ENCODE measurements around the gene DNMBP.

DNA sequence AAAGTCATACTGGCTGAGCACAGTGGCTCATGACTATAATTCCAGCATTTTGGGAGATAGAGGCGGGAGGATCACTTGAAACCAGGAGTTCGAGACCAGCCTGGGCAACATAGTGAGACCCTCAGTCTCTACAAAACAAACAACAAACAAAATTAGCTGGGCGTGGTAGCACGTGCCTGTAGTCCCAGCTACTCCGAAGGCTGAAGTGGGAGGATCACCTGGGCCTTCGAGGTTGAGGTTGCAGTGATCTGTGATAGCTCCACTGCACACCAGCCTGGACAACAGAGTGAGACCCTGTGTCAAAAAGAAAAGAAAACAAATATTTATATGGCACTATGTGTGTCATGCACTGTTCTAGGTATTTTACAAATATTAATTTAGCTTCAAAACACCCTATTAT, 94.3 kb downstream of the DNMBP start:
- TF ChIP-seq, protein P1, sequence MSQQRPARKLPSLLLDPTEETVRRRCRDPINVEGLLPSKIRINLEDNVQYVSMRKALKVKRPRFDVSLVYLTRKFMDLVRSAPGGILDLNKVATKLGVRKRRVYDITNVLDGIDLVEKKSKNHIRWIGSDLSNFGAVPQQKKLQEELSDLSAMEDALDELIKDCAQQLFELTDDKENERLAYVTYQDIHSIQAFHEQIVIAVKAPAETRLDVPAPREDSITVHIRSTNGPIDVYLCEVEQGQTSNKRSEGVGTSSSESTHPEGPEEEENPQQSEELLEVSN (IDR thresholded peaks at IDR 0.05) = no peak
- TF ChIP-seq JUND (IDR thresholded peaks at IDR 0.05; ENCODE audit: low read length) = no peak
- TF ChIP-seq HDAC6 (IDR thresholded peaks at IDR 0.05; ENCODE audit: low read depth, low read length) = no peak
- no peak for TF ChIP-seq GABPA (IDR thresholded peaks at IDR 0.05; ENCODE audit: borderline replicate concordance, insufficient read depth, low read length)
- no peak for TF ChIP-seq POLR2AphosphoS5 (IDR thresholded peaks at IDR 0.05; ENCODE audit: low read depth, low read length)
- TF ChIP-seq EZH2 (IDR thresholded peaks at IDR 0.05; ENCODE audit: low read depth, low read length, severe bottlenecking) = no peak

Measured in H1 (cell line).